Measurements from ENCODE around the gene FN3KRP.

FN3KRP gene

GRCh38 chr17:82716203-82717010 is at the start of gene FN3KRP:
FN3KRP (plus strand) TSS chr17:82716706; CDS start chr17:82716756, 50 bp downstream.
- peak; percentile 92 for DNase-seq (ENCODE audit: low read depth)

- no peak for DNase-seq (ENCODE audit: low read depth)
These were observed 49.4 kb upstream of the FN3KRP start for GRCh38 chr17:82666931-82667667.

- no peak for DNase-seq (ENCODE audit: low read depth)
These were observed 48.9 kb upstream of the FN3KRP start for GRCh38 chr17:82667668-82668000.

GRCh38 chr17:82668024-82668630 is 48.4 kb upstream of the FN3KRP start:
- no peak for DNase-seq (ENCODE audit: low read depth)

GRCh38 chr17:82668631-82669099 is 47.8 kb upstream of the FN3KRP start:
- DNase-seq (ENCODE audit: low read depth) = peak; percentile 28

- no peak for DNase-seq (ENCODE audit: low read depth)
These were observed 45.6 kb upstream of the FN3KRP start for GRCh38 chr17:82670661-82671450.

- DNase-seq (ENCODE audit: low read depth) = no peak
These were observed 41.6 kb upstream of the FN3KRP start for GRCh38 chr17:82674656-82675475.

- DNase-seq (ENCODE audit: low read depth) = no peak
These were observed 40.8 kb upstream of the FN3KRP start for GRCh38 chr17:82675476-82676245.

- DNase-seq (ENCODE audit: low read depth) = no peak
These were observed 39.1 kb upstream of the FN3KRP start for GRCh38 chr17:82677353-82677925.

- no peak for DNase-seq (ENCODE audit: low read depth)
These were observed 38.1 kb upstream of the FN3KRP start for GRCh38 chr17:82678265-82678891.

GRCh38 chr17:82679586-82680465 is 36.7 kb upstream of the FN3KRP start:
- no peak for DNase-seq (ENCODE audit: low read depth)

- DNase-seq (ENCODE audit: low read depth) = no peak
These were observed 35.0 kb upstream of the FN3KRP start for GRCh38 chr17:82681547-82681946.

GRCh38 chr17:82683534-82683933 is 33.0 kb upstream of the FN3KRP start:
- no peak for DNase-seq (ENCODE audit: low read depth)

GRCh38 chr17:82684228-82684841 is 32.2 kb upstream of the FN3KRP start:
- no peak for DNase-seq (ENCODE audit: low read depth)

- DNase-seq (ENCODE audit: low read depth) = no peak
These were observed 31.2 kb upstream of the FN3KRP start for GRCh38 chr17:82685291-82685690.

- no peak for DNase-seq (ENCODE audit: low read depth)
These were observed 29.9 kb upstream of the FN3KRP start for GRCh38 chr17:82686366-82687324.

- DNase-seq (ENCODE audit: low read depth) = no peak
These were observed 29.1 kb upstream of the FN3KRP start for GRCh38 chr17:82687375-82687861.

Measured in activated T-cell treated with anti-CD3 and anti-CD28 coated beads for 24 hours (primary cell).